K562 (cell line): Measurements from ENCODE around the gene MROH8. TPM values are rescaled to one million over a fixed set of nuclear protein-coding genes. Genes with fewer than 3 reads are reported as not detected.
A peak's percentile ranks its signal among the peaks of the same experiment; 100 is the strongest.

ENCODE experiments used
- CTCFL ChIP-seq: IDR thresholded peaks from 2 replicates; pipeline ENCODE4 v1.6.1; 2011; ENCODE audit warnings: borderline replicate concordance, low read depth, mild to moderate bottlenecking, moderate library complexity, low read length; ENCODE audit not compliant: insufficient read depth, poor library complexity, severe bottlenecking
- CXXC5 ChIP-seq: fragments of 250-450 bp; sonication (Bioruptor Pico); IDR thresholded peaks from 2 replicates; pipeline ENCODE4 v1.8.0; 2022; ENCODE audit warnings: inconsistent platforms, mild to moderate bottlenecking, moderate library complexity
- GATAD2B ChIP-seq: fragments of 450-650 bp; IDR thresholded peaks from 2 replicates; pipeline ENCODE4 v1.6.1; 2017; ENCODE audit warnings: mild to moderate bottlenecking, borderline replicate concordance
- PPARD ChIP-seq: fragments of 250-450 bp; sonication (Bioruptor Pico); IDR thresholded peaks from 2 replicates; pipeline ENCODE4 v1.8.0; 2022; ENCODE audit warnings: inconsistent platforms, mild to moderate bottlenecking, moderate library complexity
- THRB ChIP-seq: fragments of 450-650 bp; formaldehyde crosslinking; conservative IDR thresholded peaks from 2 replicates; pipeline ENCODE4 v1.4.0; 2022; ENCODE audit warnings: mild to moderate bottlenecking, missing genetic modification characterization
- U2AF1 ChIP-seq: fragments of 200-400 bp; formaldehyde crosslinking; optimal IDR thresholded peaks from 2 replicates; pipeline ENCODE3; 2017; ENCODE audit warnings: mild to moderate bottlenecking, low read depth, low read length, moderate library complexity
- YBX1 ChIP-seq: fragments of 450-650 bp; IDR thresholded peaks from 2 replicates; pipeline ENCODE4 v1.7.1; 2016; ENCODE audit warnings: mild to moderate bottlenecking
- ZNF41 ChIP-seq: fragments of 250-450 bp; sonication (Bioruptor Pico); conservative IDR thresholded peaks from 2 replicates; pipeline ENCODE4 v1.4.0; 2020; ENCODE audit warnings: mild to moderate bottlenecking
- ZNF561 ChIP-seq: fragments of 450-650 bp; formaldehyde crosslinking; conservative IDR thresholded peaks from 2 replicates; pipeline ENCODE4 v1.4.0; 2020; ENCODE audit warnings: mild to moderate bottlenecking, moderate library complexity
- ZNF655 ChIP-seq: fragments of 250-450 bp; sonication (Bioruptor Pico); IDR thresholded peaks from 2 replicates; pipeline ENCODE4 v1.5.0; 2021
- polyA plus RNA-seq, 8 experiments: library from polyadenylated mRNA; depleted of rRNA in 4 of 8; stranded (reverse) in 5 of 8; unstranded in 3 of 8; fragments of >200 nt; fragmentation: Nextera tagmentation in 2 of 8; fragmentation: Illumina TruSeq in 1 of 8; extraction: Ambion mirVana in 2 of 8; extraction: Trizol in 1 of 8; gene quantifications; 2 replicates each; pipeline versions ENCODE4 v1.2.1 to v1.2.3, GENCODE V29; 2011 to 2014; ENCODE audit warnings: inconsistent platforms in 1 of 8, missing spikeins in 1 of 8
- total RNA-seq, 7 experiments: library from RNA; depleted of rRNA in 6 of 7; stranded (reverse); fragments of >200 nt in 6 of 7; fragmentation: Illumina TruSeq in 2 of 7; extraction: Trizol in 2 of 7; gene quantifications; 2 replicates each; pipeline versions ENCODE4 v1.2.1 to v1.2.3, GENCODE V29; 2011 to 2021; ENCODE audit warnings: low replicate concordance in 1 of 7
- TF ChIP-seq, protein P1 (sequence below): sonication (generic); formaldehyde crosslinking; IDR thresholded peaks from 2 replicates; pipeline ENCODE4 v1.4.0; 2020; ENCODE audit warnings: mild to moderate bottlenecking, missing genetic modification reagents
- TF ChIP-seq, protein P2 (sequence below): fragments of 450-650 bp; IDR thresholded peaks from 2 replicates; pipeline ENCODE4 v1.6.1; 2017; ENCODE audit warnings: antibody characterized with exemption, mild to moderate bottlenecking

The MROH8 gene
- total and polyA plus RNA-seq, 9 of the 15 experiments (the other 6 are each of a cell fraction or from before 2014, with no cell fraction given): 0.21 to 1.5 (median 0.78) TPM

GRCh38 chr20:37095599-37096414, 83.5 kb downstream of the MROH8 start, which contains the start of gene RBL1 (continued):
- TF ChIP-seq, protein P1, sequence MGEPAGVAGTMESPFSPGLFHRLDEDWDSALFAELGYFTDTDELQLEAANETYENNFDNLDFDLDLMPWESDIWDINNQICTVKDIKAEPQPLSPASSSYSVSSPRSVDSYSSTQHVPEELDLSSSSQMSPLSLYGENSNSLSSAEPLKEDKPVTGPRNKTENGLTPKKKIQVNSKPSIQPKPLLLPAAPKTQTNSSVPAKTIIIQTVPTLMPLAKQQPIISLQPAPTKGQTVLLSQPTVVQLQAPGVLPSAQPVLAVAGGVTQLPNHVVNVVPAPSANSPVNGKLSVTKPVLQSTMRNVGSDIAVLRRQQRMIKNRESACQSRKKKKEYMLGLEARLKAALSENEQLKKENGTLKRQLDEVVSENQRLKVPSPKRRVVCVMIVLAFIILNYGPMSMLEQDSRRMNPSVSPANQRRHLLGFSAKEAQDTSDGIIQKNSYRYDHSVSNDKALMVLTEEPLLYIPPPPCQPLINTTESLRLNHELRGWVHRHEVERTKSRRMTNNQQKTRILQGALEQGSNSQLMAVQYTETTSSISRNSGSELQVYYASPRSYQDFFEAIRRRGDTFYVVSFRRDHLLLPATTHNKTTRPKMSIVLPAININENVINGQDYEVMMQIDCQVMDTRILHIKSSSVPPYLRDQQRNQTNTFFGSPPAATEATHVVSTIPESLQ (CRISPR knock-in tag): peak; percentile 94
- peak; percentile 99 for TF ChIP-seq CXXC5 (CRISPR knock-in tag)
- TF ChIP-seq PPARD: no peak
- peak; percentile 27; the same call in 1 of the 2 replicates for TF ChIP-seq GATAD2B
- TF ChIP-seq, protein P2, sequence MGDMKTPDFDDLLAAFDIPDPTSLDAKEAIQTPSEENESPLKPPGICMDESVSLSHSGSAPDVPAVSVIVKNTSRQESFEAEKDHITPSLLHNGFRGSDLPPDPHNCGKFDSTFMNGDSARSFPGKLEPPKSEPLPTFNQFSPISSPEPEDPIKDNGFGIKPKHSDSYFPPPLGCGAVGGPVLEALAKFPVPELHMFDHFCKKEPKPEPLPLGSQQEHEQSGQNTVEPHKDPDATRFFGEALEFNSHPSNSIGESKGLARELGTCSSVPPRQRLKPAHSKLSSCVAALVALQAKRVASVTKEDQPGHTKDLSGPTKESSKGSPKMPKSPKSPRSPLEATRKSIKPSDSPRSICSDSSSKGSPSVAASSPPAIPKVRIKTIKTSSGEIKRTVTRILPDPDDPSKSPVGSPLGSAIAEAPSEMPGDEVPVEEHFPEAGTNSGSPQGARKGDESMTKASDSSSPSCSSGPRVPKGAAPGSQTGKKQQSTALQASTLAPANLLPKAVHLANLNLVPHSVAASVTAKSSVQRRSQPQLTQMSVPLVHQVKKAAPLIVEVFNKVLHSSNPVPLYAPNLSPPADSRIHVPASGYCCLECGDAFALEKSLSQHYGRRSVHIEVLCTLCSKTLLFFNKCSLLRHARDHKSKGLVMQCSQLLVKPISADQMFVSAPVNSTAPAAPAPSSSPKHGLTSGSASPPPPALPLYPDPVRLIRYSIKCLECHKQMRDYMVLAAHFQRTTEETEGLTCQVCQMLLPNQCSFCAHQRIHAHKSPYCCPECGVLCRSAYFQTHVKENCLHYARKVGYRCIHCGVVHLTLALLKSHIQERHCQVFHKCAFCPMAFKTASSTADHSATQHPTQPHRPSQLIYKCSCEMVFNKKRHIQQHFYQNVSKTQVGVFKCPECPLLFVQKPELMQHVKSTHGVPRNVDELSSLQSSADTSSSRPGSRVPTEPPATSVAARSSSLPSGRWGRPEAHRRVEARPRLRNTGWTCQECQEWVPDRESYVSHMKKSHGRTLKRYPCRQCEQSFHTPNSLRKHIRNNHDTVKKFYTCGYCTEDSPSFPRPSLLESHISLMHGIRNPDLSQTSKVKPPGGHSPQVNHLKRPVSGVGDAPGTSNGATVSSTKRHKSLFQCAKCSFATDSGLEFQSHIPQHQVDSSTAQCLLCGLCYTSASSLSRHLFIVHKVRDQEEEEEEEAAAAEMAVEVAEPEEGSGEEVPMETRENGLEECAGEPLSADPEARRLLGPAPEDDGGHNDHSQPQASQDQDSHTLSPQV: no peak; the same call in none of the 2 replicates
- no peak for TF ChIP-seq ZNF561 (CRISPR knock-in tag)
- TF ChIP-seq ZNF41 (CRISPR knock-in tag): peak; percentile 77; the same call in 1 of the 2 replicates
- TF ChIP-seq U2AF1: peak; percentile 81
- TF ChIP-seq CTCFL: no peak
- no peak for TF ChIP-seq THRB
- no peak for TF ChIP-seq ZNF655
- TF ChIP-seq YBX1: no peak
